Measurements from ENCODE around the gene FOSL1. TPM values are rescaled to one million over a fixed set of nuclear protein-coding genes. Genes with fewer than 3 reads are reported as not detected.

The FOSL1 gene
- total and polyA plus RNA-seq, 4 donors, result 0.17 to 0.20 TPM; not detected in 2

- TF ChIP-seq REST (IDR thresholded peaks at IDR 0.05) (no peak), EGR1 (IDR thresholded peaks at IDR 0.05; ENCODE audit: low read depth in 2 of 2) (no peak), FOXA2 (IDR thresholded peaks at IDR 0.05) (no peak), GABPA (IDR thresholded peaks at IDR 0.05 in 1 of 2, conservative IDR thresholded peaks at IDR 0.05 in 1 of 2) (no peak), MAX (IDR thresholded peaks at IDR 0.05) (no peak)
Observed at GRCh38 chr11:65883058-65883761, 17.0 kb downstream of the FOSL1 start (continued).

- Histone ChIP-seq H3K36me3 (ENCODE audit: control insufficient read depth in 4 of 4, insufficient read depth in 3 of 4, low read depth in 1 of 4, low read length in 3 of 4) (peaks cover 2 to 12% (median 3%) of the 10 kb centered on the region in 4 donors), H3K9ac (ENCODE audit: low read depth in 1 of 2, low read length in 2 of 2) (no peak overlapping the region), H3K9me3 (ENCODE audit: control insufficient read depth in 4 of 4, low read length in 3 of 4) (no peaks in the 10 kb centered on the region), H3K4me1 (ENCODE audit: control insufficient read depth in 4 of 4, insufficient read depth in 4 of 4, low read length in 3 of 4) (peaks cover 0 to 11% (median 2%) of the 10 kb centered on the region in 4 donors), H3K4me3 (ENCODE audit: low read depth in 1 of 3, low read length in 3 of 3) (no peak overlapping the region), H3K27ac (ENCODE audit: low read depth in 1 of 2, low read length in 2 of 2) (no peak overlapping the region), H3K27me3 (ENCODE audit: control insufficient read depth in 4 of 4, insufficient read depth in 4 of 4, low read length in 3 of 4) (no peaks in the 10 kb centered on the region)
- no peak for DNase-seq (ENCODE audit: low spot score)
- WGBS, result 92% methylated on average over 30 of the region's 30 CpGs
- TF ChIP-seq RAD21 (IDR thresholded peaks at IDR 0.05) (no peak), FOXA2 (IDR thresholded peaks at IDR 0.05) (no peak), RXRA (IDR thresholded peaks at IDR 0.05) (no peak), HNF4G (IDR thresholded peaks at IDR 0.05) (no peak), MAX (IDR thresholded peaks at IDR 0.05) (no peak)
Observed at GRCh38 chr11:65882120-65883057, 17.8 kb downstream of the FOSL1 start.

GRCh38 chr11:65880844-65881421 is 19.3 kb downstream of the FOSL1 start:
- Histone ChIP-seq H3K9ac (ENCODE audit: low read depth in 1 of 2, low read length in 2 of 2) (no peak overlapping the region), H3K4me3 (ENCODE audit: low read depth in 1 of 3, low read length in 3 of 3) (no peak overlapping the region), H3K4me1 (ENCODE audit: control insufficient read depth in 4 of 4, insufficient read depth in 4 of 4, low read length in 3 of 4) (peaks cover 0 to 9% (median 0%) of the 10 kb centered on the region in 4 donors), H3K36me3 (ENCODE audit: control insufficient read depth in 4 of 4, insufficient read depth in 3 of 4, low read depth in 1 of 4, low read length in 3 of 4) (peaks cover 2 to 12% (median 3%) of the 10 kb centered on the region in 4 donors), H3K27me3 (ENCODE audit: control insufficient read depth in 4 of 4, insufficient read depth in 4 of 4, low read length in 3 of 4) (no peaks in the 10 kb centered on the region), H3K9me3 (ENCODE audit: control insufficient read depth in 4 of 4, low read length in 3 of 4) (no peaks in the 10 kb centered on the region), H3K27ac (ENCODE audit: low read depth in 1 of 2, low read length in 2 of 2) (no peak overlapping the region)
- 76% methylated on average over 7 of the region's 7 CpGs for WGBS
- DNase-seq (ENCODE audit: low spot score), result no peak
- TF ChIP-seq GABPA (IDR thresholded peaks at IDR 0.05 in 1 of 2, conservative IDR thresholded peaks at IDR 0.05 in 1 of 2) (no peak), HNF4G (IDR thresholded peaks at IDR 0.05) (no peak), EGR1 (IDR thresholded peaks at IDR 0.05; ENCODE audit: low read depth in 2 of 2) (no peak), RXRA (IDR thresholded peaks at IDR 0.05) (no peak), YY1 (IDR thresholded peaks at IDR 0.05) (no peak), CTCF (IDR thresholded peaks at IDR 0.05; ENCODE audit: low read depth, low read length, missing input control) (no peak), ATF3 (IDR thresholded peaks at IDR 0.05) (no peak), HNF4A (conservative IDR thresholded peaks at IDR 0.05) (no peak), RAD21 (IDR thresholded peaks at IDR 0.05) (no peak), FOXA1 (IDR thresholded peaks at IDR 0.05) (no peak), FOXA2 (IDR thresholded peaks at IDR 0.05) (no peak), MAX (IDR thresholded peaks at IDR 0.05) (no peak), NR2F2 (IDR thresholded peaks at IDR 0.05) (no peak), ZBTB33 (IDR thresholded peaks at IDR 0.05) (no peak), TAF1 (conservative IDR thresholded peaks at IDR 0.05) (no peak), JUND (IDR thresholded peaks at IDR 0.05) (no peak)

Data from liver (tissue), 9 donors.